Stimulated activated CD8-positive, alpha-beta memory T cell treated with anti-CD3 and anti-CD28 coated beads, Interleukin-15, amount 100 ng/mL, for 1 hour (primary cell): Measurements from ENCODE around the gene VASP.

ENCODE experiments used
- DNase-seq: peaks from one replicate; pipeline ENCODE4 v3.0.0-alpha.2; 2020; ENCODE audit warnings: low read depth

The VASP gene

GRCh38 chr19:45556835-45557234 lies 49.6 kb downstream of the VASP start:
- DNase-seq = no peak

GRCh38 chr19:45558399-45558878 lies 51.2 kb downstream of the VASP start:
- DNase-seq = peak; percentile 27

- no peak for DNase-seq
Observed at GRCh38 chr19:45560038-45560437, 52.8 kb downstream of the VASP start.

GRCh38 chr19:45560686-45561085 lies 53.4 kb downstream of the VASP start:
- DNase-seq = no peak

GRCh38 chr19:45564131-45564780 lies 57.0 kb downstream of the VASP start:
- DNase-seq = no peak

- no peak for DNase-seq
Observed at GRCh38 chr19:45567609-45568008, 60.3 kb downstream of the VASP start.

DNA sequence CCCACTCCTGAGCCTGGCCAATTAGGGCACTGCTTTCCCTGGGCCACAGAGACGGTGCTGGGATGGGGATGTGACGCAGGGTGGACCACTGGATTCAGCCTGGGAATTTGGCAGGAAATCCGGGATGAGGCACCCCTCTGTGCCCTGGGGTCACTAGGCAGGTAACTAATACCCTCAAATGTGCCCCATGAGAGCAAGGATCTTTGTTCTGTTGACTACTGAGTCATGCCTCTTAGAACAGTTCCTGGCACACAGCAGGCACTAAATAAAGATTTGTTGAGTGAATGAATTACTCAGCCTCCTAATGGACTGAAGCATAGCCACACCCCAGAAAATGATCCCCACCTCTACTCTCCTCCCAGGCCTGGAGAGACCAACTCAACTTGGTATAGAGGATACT lies 61.5 kb downstream of the VASP start:
- DNase-seq = no peak

- DNase-seq = peak; percentile 27
Observed at GRCh38 chr19:45569619-45570421, 62.5 kb downstream of the VASP start.

DNA sequence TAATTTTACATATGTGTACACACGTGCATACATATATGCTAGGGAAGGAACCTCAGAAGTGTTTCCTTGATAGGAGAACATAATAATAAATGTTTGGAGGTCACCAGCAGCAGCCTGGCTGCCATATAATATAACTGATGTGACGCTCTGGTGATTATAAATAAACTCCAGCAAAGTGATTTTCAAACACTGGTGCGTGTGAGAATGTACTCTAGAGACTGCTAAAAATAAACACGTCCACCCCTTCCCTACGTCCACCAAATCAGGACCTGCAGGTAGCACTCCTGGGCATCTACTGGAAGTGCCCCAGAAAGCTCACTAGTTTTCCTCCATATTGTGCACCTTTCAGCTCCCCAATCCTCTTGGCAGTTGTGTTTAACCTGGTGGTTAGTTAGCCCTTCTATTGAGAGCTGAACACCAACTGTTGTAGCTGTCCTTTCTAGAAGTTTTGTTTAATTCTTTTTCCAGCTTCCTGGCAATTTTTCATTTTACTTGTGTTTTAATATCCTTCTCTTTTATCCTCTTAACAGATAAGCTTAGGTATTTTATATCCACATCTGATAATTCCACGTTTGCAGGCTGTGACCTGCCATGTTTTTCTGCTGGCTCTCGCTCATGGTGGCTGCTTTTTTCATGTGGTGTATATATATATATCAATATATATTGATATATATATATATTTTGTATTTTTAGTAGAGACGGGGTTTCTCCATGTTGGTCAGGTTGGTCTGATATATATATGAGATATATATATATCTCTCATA lies 64.4 kb downstream of the VASP start:
- DNase-seq = no peak

DNA sequence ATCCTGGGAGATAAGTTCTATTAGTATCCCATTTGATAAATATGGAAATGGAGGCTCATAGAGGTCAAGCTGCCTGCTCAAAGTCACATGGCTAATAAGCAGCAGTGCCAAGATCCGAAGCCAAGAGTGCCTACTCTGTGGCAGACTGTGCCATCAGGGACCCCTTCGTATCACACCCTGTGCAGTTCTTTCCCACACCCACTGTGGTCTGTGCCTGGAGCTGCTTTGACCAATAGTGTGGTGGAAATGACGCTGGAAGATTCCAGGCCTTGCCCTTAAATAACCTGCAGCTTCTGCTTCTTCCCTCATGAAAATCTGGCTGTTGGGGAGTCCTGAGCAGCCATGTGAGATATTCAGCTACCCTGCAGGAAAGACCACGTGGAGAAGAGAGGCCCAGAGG lies 67.2 kb downstream of the VASP start:
- no peak for DNase-seq

DNA sequence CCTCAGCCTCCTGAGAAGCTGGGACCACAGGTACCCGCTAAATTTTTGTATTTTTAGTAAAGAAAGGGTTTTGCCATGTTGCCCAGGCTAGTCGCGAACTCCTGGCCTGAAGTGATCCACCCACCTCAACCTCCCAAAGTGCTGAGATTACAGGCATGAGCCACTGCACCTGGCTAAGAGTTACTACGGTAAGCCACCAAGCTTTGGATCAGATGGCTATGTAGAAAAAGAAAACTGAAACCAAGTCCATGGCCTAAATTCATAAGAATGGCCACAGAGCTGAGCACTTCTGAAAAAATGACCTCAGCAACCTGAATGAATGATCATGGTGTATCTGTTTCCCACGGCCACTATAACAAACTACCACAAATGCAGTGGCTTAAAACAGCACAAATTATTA lies 67.9 kb downstream of the VASP start:
- no peak for DNase-seq
